ENCODE measurements around the gene PNKD. TPM values are rescaled to one million over a fixed set of nuclear protein-coding genes. Genes with fewer than 3 reads are reported as not detected.

Gene PNKD
- total RNA-seq, 1 experiment from 2014 or later: 49.8 TPM

- TF ChIP-seq ZMAT4 (CRISPR knock-in tag; IDR thresholded peaks at IDR 0.05): no peak
- no peak for TF ChIP-seq ZNF138 (CRISPR knock-in tag; conservative IDR thresholded peaks at IDR 0.05)
- TF ChIP-seq ZNF532 (CRISPR knock-in tag; IDR thresholded peaks at IDR 0.05; ENCODE audit: borderline replicate concordance): no peak
- TF ChIP-seq MLX (CRISPR knock-in tag; IDR thresholded peaks at IDR 0.05): no peak
- no peak for TF ChIP-seq ZNF219 (CRISPR knock-in tag; IDR thresholded peaks at IDR 0.05; ENCODE audit: borderline replicate concordance)
- no peak for TF ChIP-seq GABPB1 (CRISPR knock-in tag; IDR thresholded peaks at IDR 0.05)
- no peak for TF ChIP-seq STAT6 (CRISPR knock-in tag; conservative IDR thresholded peaks at IDR 0.05; ENCODE audit: low read depth)
- no peak for TF ChIP-seq USF2 (CRISPR knock-in tag; IDR thresholded peaks at IDR 0.05)
These were observed 6.3 kb upstream of the PNKD start (continued) for GRCh38 chr2:218263817-218264641.

- Mint-ChIP-seq H3K27me3 (ENCODE audit: low read depth) (no peaks in the 10 kb centered on the region), H3K4me3 (no peak overlapping the region), H3K4me1 (peaks cover 19% of the 10 kb centered on the region), H3K27ac (no peak overlapping the region), H3K36me3 (peaks cover 22% of the 10 kb centered on the region), H3K9me3 (no peaks in the 10 kb centered on the region)
- DNase-seq (ENCODE audit: low spot score) (no peak), ATAC-seq (no peak)
- POLR2A ChIA-PET: no interaction called here
- CTCF ChIA-PET: no interaction called here
- TF ChIP-seq FOXK1 (CRISPR knock-in tag; IDR thresholded peaks at IDR 0.05): no peak
- no peak for TF ChIP-seq RELA (CRISPR knock-in tag; IDR thresholded peaks at IDR 0.05; ENCODE audit: borderline replicate concordance)
- TF ChIP-seq AFF4 (CRISPR knock-in tag; IDR thresholded peaks at IDR 0.05; ENCODE audit: borderline replicate concordance): no peak
- no peak for TF ChIP-seq E2F5 (CRISPR knock-in tag; IDR thresholded peaks at IDR 0.05)
- TF ChIP-seq JAZF1 (CRISPR knock-in tag; IDR thresholded peaks at IDR 0.05): no peak
- no peak for TF ChIP-seq GTF2I (CRISPR knock-in tag; conservative IDR thresholded peaks at IDR 0.05)
- TF ChIP-seq CBFB (CRISPR knock-in tag; IDR thresholded peaks at IDR 0.05; ENCODE audit: low read depth): no peak
- TF ChIP-seq ZNF263 (CRISPR knock-in tag; IDR thresholded peaks at IDR 0.05; ENCODE audit: low read depth): no peak
- no peak for TF ChIP-seq ZBTB21 (CRISPR knock-in tag; IDR thresholded peaks at IDR 0.05; ENCODE audit: borderline replicate concordance)
- TF ChIP-seq ATF2 (CRISPR knock-in tag; IDR thresholded peaks at IDR 0.05; ENCODE audit: borderline replicate concordance, low read depth): no peak
These were observed 5.4 kb upstream of the PNKD start for GRCh38 chr2:218264773-218265561.

All from WTC11 (cell line).